Esophagus squamous epithelium (tissue), 4 donors: ENCODE measurements around the gene RIMS3.

ENCODE experiments used
- POLR2A ChIP-seq, 4 donors: fragments of 450-650 bp; IDR thresholded peaks; one replicate each; pipeline ENCODE4 v1.6.1; 2017; ENCODE audit warnings: antibody characterized with exemption in 4 of 4, mild to moderate bottlenecking in 4 of 4, moderate library complexity in 3 of 4
- TF ChIP-seq, protein P1 (sequence below), 6 experiments: fragments of 450-650 bp in 4 of 6; fragments of 200-600 bp in 2 of 6; sonication (generic) in 2 of 6; IDR thresholded peaks; one replicate each; pipeline ENCODE4 v1.5.1; 2016 to 2019; ENCODE audit warnings: antibody characterized with exemption in 6 of 6, mild to moderate bottlenecking in 4 of 6, moderate library complexity in 4 of 6

DNA sequence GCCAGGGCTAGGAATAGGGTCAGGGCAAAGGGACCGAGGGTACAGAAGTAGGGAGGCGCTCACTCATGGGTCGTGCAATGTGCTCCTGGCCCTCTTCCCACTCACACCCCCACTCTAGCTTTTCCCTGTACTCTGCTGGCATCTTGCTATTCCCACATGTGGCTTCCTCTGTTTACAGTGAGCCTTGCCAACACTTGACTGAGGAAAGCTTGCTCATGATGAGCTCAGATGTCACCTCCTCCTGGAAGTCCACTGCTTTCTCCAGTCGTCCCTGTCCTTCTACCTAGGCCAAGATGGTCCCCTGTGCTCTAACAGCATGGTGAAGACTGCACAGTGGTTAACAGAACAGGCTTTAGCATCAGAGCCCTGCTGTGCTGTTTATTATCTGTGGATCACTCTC is 8.0 kb upstream of the RIMS3 start:
- TF ChIP-seq, protein P1, sequence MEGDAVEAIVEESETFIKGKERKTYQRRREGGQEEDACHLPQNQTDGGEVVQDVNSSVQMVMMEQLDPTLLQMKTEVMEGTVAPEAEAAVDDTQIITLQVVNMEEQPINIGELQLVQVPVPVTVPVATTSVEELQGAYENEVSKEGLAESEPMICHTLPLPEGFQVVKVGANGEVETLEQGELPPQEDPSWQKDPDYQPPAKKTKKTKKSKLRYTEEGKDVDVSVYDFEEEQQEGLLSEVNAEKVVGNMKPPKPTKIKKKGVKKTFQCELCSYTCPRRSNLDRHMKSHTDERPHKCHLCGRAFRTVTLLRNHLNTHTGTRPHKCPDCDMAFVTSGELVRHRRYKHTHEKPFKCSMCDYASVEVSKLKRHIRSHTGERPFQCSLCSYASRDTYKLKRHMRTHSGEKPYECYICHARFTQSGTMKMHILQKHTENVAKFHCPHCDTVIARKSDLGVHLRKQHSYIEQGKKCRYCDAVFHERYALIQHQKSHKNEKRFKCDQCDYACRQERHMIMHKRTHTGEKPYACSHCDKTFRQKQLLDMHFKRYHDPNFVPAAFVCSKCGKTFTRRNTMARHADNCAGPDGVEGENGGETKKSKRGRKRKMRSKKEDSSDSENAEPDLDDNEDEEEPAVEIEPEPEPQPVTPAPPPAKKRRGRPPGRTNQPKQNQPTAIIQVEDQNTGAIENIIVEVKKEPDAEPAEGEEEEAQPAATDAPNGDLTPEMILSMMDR (IDR thresholded peaks at IDR 0.05) = no peak
- no peak for TF ChIP-seq POLR2A (IDR thresholded peaks at IDR 0.05)
